Natural killer cell (primary cell): ENCODE data around the gene CASP2. TPM values are rescaled to one million over a fixed set of nuclear protein-coding genes. Genes with fewer than 3 reads are reported as not detected.

Source experiments
- ATAC-seq, 3 donors: fragments of 150-1000 bp in 2 of 3; fragments of 200-7000 bp in 1 of 3; cut with Tn5 transposase; 1 replicate in 1 of 3; 2 replicates in 2 of 3; pipeline ENCODE4 v1.10.0; 2021; ENCODE audit warnings: mild to moderate bottlenecking in 2 of 3, moderate library complexity in 2 of 3
- DNase-seq, 2 donors: peaks; one replicate each; pipeline versions ENCODE4 v3.0.0 to v3.0.0-alpha.2; 2013 to 2021; ENCODE audit warnings: mixed read lengths in 1 of 2
- H3K27ac ChIP-seq: one replicate; pipeline ENCODE4 v1.5.1; 2013; ENCODE audit warnings: mild to moderate bottlenecking, low read length
- H3K27me3 ChIP-seq: one replicate; pipeline ENCODE4 v1.6.1; 2013; ENCODE audit warnings: low read length; ENCODE audit not compliant: control insufficient read depth, insufficient read depth
- H3K36me3 ChIP-seq: one replicate; pipeline ENCODE4 v1.6.1; 2013; ENCODE audit warnings: low read length; ENCODE audit not compliant: control insufficient read depth, insufficient read depth
- H3K4me1 ChIP-seq: one replicate; pipeline ENCODE4 v1.6.1; 2013; ENCODE audit warnings: low read length; ENCODE audit not compliant: control insufficient read depth, insufficient read depth
- H3K4me3 ChIP-seq: one replicate; pipeline ENCODE4 v1.5.1; 2013; ENCODE audit warnings: low read length
- H3K9me3 ChIP-seq: one replicate; pipeline ENCODE4 v1.6.1; 2013; ENCODE audit warnings: low read length; ENCODE audit not compliant: control insufficient read depth, insufficient read depth
- H3K27ac Mint-ChIP-seq, 2 donors: one replicate each; pipeline ENCODE4 v1.8.0; 2022; ENCODE audit warnings: mild to moderate bottlenecking in 2 of 2, mixed read lengths in 2 of 2, moderate library complexity in 1 of 2
- H3K27me3 Mint-ChIP-seq, 2 donors: one replicate each; pipeline ENCODE4 v1.8.0; 2022; ENCODE audit warnings: low read depth in 2 of 2, mixed read lengths in 2 of 2
- H3K36me3 Mint-ChIP-seq: one replicate; pipeline ENCODE4 v1.8.0; 2022; ENCODE audit warnings: mixed read lengths
- H3K4me1 Mint-ChIP-seq, 2 donors: one replicate each; pipeline ENCODE4 v1.8.0; 2022; ENCODE audit warnings: mixed read lengths in 2 of 2
- H3K4me3 Mint-ChIP-seq: one replicate; pipeline ENCODE4 v1.8.0; 2022; ENCODE audit warnings: mild to moderate bottlenecking, moderate library complexity, mixed read lengths
- H3K9me3 Mint-ChIP-seq, 2 donors: one replicate each; pipeline ENCODE4 v1.8.0; 2022; ENCODE audit warnings: mixed read lengths in 2 of 2
- WGBS: methylation state at CpG from one replicate; pipeline ENCODE4 v1.1.7; 2013; ENCODE audit warnings: missing lambda C conversion rate; ENCODE audit not compliant: insufficient coverage; 5-methylcytosine and 5-hydroxymethylcytosine counted together
- intact Hi-C: fragments of 100-400 bp; cut with micrococcal nuclease; formaldehyde crosslinking; loops from one replicate; pipeline ENCODE4 v1.14.2; 2022
- total RNA-seq, 4 donors: library from RNA; stranded (reverse); fragments of 120-200 nt in 1 of 4; gene quantifications; one replicate each; pipeline versions ENCODE4 v1.2.3 to v1.2.4, GENCODE V29; 2013 to 2022
- TF ChIP-seq, protein P1 (sequence below): fragments of 200-600 bp; IDR thresholded peaks from one replicate; pipeline ENCODE4 v1.8.0; 2022; ENCODE audit warnings: antibody characterized with exemption

CASP2 gene
- total RNA-seq, 3 donors from 2014 or later (not counting 1 experiment from before 2014, with no cell fraction given), result 36.7 to 60.5 (median 54.7) TPM

DNA sequence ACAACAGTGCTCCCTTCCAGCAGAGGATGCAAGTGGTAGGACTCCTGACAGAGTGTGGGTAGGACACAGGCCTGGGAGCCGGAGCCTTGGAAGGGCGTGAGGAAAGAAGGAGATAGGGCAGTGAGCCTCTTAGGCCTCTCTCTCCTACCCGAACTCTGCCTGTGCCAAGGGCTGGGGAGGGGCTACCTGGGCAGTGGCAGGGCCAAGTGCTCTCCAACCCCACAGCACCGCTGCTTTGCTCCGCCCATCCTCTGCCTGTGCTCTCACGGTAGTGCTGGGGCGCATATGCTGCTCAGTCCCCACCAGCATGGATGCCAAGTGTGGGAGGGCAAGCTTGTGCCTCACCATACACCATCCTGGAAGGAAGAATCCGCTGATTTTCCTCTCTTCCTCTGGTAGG, 66.8 kb downstream of the CASP2 start:
- intact Hi-C loops, result no loop called here
- Histone ChIP-seq H3K36me3 (no peaks in the 10 kb centered on the region), H3K27ac (no peak overlapping the region), H3K27me3 (no peaks in the 10 kb centered on the region), H3K4me1 (no peaks in the 10 kb centered on the region), H3K9me3 (no peaks in the 10 kb centered on the region), H3K4me3 (no peak overlapping the region)
- WGBS, result 90% methylated on average over 8 of the region's 8 CpGs
- Mint-ChIP-seq H3K4me3 (no peak overlapping the region), H3K36me3 (no peaks in the 10 kb centered on the region), H3K9me3 (no peaks in the 10 kb centered on the region), H3K27ac (no peak overlapping the region), H3K27me3 (peaks cover 0 to 7% of the 10 kb centered on the region in 2 donors), H3K4me1 (peaks cover 0 to 9% of the 10 kb centered on the region in 2 donors)
- DNase-seq (no peak), ATAC-seq (no peak)
- TF ChIP-seq, protein P1, sequence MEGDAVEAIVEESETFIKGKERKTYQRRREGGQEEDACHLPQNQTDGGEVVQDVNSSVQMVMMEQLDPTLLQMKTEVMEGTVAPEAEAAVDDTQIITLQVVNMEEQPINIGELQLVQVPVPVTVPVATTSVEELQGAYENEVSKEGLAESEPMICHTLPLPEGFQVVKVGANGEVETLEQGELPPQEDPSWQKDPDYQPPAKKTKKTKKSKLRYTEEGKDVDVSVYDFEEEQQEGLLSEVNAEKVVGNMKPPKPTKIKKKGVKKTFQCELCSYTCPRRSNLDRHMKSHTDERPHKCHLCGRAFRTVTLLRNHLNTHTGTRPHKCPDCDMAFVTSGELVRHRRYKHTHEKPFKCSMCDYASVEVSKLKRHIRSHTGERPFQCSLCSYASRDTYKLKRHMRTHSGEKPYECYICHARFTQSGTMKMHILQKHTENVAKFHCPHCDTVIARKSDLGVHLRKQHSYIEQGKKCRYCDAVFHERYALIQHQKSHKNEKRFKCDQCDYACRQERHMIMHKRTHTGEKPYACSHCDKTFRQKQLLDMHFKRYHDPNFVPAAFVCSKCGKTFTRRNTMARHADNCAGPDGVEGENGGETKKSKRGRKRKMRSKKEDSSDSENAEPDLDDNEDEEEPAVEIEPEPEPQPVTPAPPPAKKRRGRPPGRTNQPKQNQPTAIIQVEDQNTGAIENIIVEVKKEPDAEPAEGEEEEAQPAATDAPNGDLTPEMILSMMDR, result no peak

GRCh38 chr7:143355450-143356385, 67.6 kb downstream of the CASP2 start:
- intact Hi-C loops, result no loop called here
- TF ChIP-seq, protein P1, result no peak
- Mint-ChIP-seq H3K4me3 (no peak overlapping the region), H3K36me3 (no peaks in the 10 kb centered on the region), H3K4me1 (peaks cover 0 to 15% of the 10 kb centered on the region in 2 donors), H3K9me3 (no peaks in the 10 kb centered on the region), H3K27ac (no peak overlapping the region), H3K27me3 (peaks cover 0 to 12% of the 10 kb centered on the region in 2 donors)
- ATAC-seq (no peak), DNase-seq (no peak)
- H3K4me3 ChIP-seq, result no peak overlapping the region
- no peaks in the 10 kb centered on the region for H3K36me3 ChIP-seq
- H3K9me3 ChIP-seq, result no peaks in the 10 kb centered on the region
- 91% methylated on average over 15 of the region's 16 CpGs for WGBS
- no peaks in the 10 kb centered on the region for H3K4me1 ChIP-seq
- H3K27me3 ChIP-seq, result no peaks in the 10 kb centered on the region
- no peak overlapping the region for H3K27ac ChIP-seq

DNA sequence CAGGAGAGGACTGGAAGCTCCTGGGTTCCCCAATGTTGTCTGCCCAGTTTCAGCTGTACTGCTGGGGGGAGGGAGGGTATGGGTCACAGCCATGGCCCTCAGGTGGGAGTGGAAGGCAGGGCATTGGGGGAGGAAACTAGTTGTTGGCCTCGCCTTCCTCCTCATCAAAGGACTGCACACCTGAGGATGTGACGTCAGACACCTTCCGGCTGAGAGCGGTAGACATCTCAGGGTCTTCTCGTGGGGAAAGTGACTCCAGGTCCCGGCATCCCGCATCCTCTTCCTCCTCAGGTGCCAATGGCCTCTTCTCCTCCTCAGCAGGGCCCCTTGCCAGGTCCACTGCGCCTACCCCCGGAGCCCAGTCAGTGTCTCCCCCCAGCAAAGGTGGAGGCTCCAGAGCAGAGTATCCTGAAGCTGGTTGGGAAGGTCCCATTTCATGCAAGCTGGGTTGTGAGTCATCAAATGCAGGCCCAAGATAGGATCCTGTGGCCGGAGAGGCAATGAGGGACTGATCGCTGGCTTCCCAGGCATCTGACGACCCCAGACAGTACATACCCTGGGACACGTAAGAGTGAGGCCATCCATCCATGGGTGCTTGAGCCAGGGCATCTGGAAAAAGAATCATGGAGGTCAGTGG, 68.4 kb downstream of the CASP2 start:
- 92% methylated on average over 13 of the region's 13 CpGs for WGBS
- no peaks in the 10 kb centered on the region for H3K9me3 Mint-ChIP-seq
- H3K9me3 ChIP-seq, result no peaks in the 10 kb centered on the region
- H3K4me3 ChIP-seq, result no peak overlapping the region
- H3K27me3 ChIP-seq, result no peaks in the 10 kb centered on the region
- H3K27ac ChIP-seq, result no peak overlapping the region
- TF ChIP-seq, protein P1, result no peak
- ATAC-seq (no peak), DNase-seq (no peak)
- no peaks in the 10 kb centered on the region for H3K4me1 ChIP-seq
- H3K36me3 Mint-ChIP-seq, result no peaks in the 10 kb centered on the region
- no peaks in the 10 kb centered on the region for H3K36me3 ChIP-seq
- H3K27ac Mint-ChIP-seq, result no peak overlapping the region
- H3K4me1 Mint-ChIP-seq, result peaks cover 0 to 22% of the 10 kb centered on the region in 2 donors
- H3K4me3 Mint-ChIP-seq, result no peak overlapping the region
- intact Hi-C loops, result no loop called here
- peaks cover 0 to 13% of the 10 kb centered on the region in 2 donors for H3K27me3 Mint-ChIP-seq

Other genes with a start within 250 kb of the CASP2 start
- not detected for gene OR6V1, start 236.0 kb upstream of the CASP2 start, total RNA-seq
- gene PIP, start 156.3 kb upstream of the CASP2 start, total RNA-seq, result not detected
- gene TAS2R39, start 104.9 kb upstream of the CASP2 start, total RNA-seq, result not detected
- gene TAS2R40, start 66.3 kb upstream of the CASP2 start, total RNA-seq, result not detected
- 100 to 1,000 TPM; 159 to 215 (median 181) TPM for gene GSTK1, start 24.9 kb upstream of the CASP2 start, total RNA-seq
- gene TMEM139, start 3.4 kb upstream of the CASP2 start, total RNA-seq, result not detected
- under 1 TPM in 2 of 3 donors, not detected in 1; 0.16 to 0.19 TPM for gene CLCN1, start 27.8 kb downstream of the CASP2 start, total RNA-seq
- gene FAM131B, start 74.4 kb downstream of the CASP2 start, total RNA-seq, result 1 to 10 TPM; 2.3 to 2.8 (median 2.5) TPM
- gene ZYX, start 93.0 kb downstream of the CASP2 start, total RNA-seq, result 100 to 1,000 TPM; 168 to 219 (median 186) TPM
- gene EPHA1, start 120.5 kb downstream of the CASP2 start, total RNA-seq, result 1 to 10 TPM in 2 of 3 donors, not detected in 1; 1.0 to 1.2 TPM
- gene TAS2R60, start 155.1 kb downstream of the CASP2 start, total RNA-seq, result under 1 TPM in 1 of 3 donors, not detected in 2; 0.40 TPM
- gene TAS2R41, start 189.5 kb downstream of the CASP2 start, total RNA-seq, result not detected